Stomach (tissue), 9 donors: ENCODE data around the gene LDLRAD2. TPM values are rescaled to one million over a fixed set of nuclear protein-coding genes. Genes with fewer than 3 reads are reported as not detected.

Experiments used
- DNase-seq, 2 donors: peaks; one replicate each; pipeline versions ENCODE4 v3.0.0 to v3.0.0-alpha.2; 2013 to 2019
- H3K27ac ChIP-seq, 5 donors: fragments of 200-600 bp in 4 of 5; sonication (generic) in 4 of 5; one replicate each; pipeline ENCODE4 v1.5.1; 2013 to 2019; ENCODE audit warnings: mild to moderate bottlenecking in 1 of 5, moderate library complexity in 1 of 5
- H3K27me3 ChIP-seq, 3 donors: fragments of 200-600 bp; sonication (generic); one replicate each; pipeline ENCODE4 v1.5.1; 2017 to 2019; ENCODE audit warnings: mixed run types in 1 of 3
- H3K36me3 ChIP-seq, 4 donors: fragments of 200-600 bp; sonication (generic); 1 replicate in 3 of 4; 2 replicates in 1 of 4; pipeline ENCODE4 v1.5.1; 2016 to 2019
- H3K4me1 ChIP-seq, 4 donors: fragments of 200-600 bp; sonication (generic); one replicate each; pipeline ENCODE4 v1.5.1; 2016 to 2019
- H3K4me3 ChIP-seq, 4 donors: fragments of 200-600 bp; sonication (generic) in 3 of 4; one replicate each; pipeline ENCODE4 v1.5.1; 2016 to 2019; ENCODE audit warnings: mild to moderate bottlenecking in 1 of 4
- H3K9me3 ChIP-seq, 4 donors: fragments of 200-600 bp; sonication (generic); one replicate each; pipeline ENCODE4 v1.5.1; 2016 to 2019
- CTCF ChIP-seq, 7 experiments: fragments of 450-650 bp in 4 of 7; fragments of 200-600 bp in 3 of 7; sonication (generic) in 3 of 7; IDR thresholded peaks; one replicate each; pipeline ENCODE4 v1.5.1; 2016 to 2019; ENCODE audit warnings: antibody characterized with exemption in 7 of 7, control low read depth in 2 of 7, mild to moderate bottlenecking in 1 of 7
- EP300 ChIP-seq: sonication (generic); formaldehyde crosslinking; IDR thresholded peaks from one replicate; pipeline ENCODE4 v1.6.1; 2017; ENCODE audit warnings: antibody characterized with exemption
- POLR2A ChIP-seq, 4 donors: fragments of 450-650 bp; IDR thresholded peaks; one replicate each; pipeline ENCODE4 v1.6.1; 2016; ENCODE audit warnings: antibody characterized with exemption in 4 of 4, control low read depth in 2 of 4, mild to moderate bottlenecking in 1 of 4, moderate library complexity in 1 of 4
- POLR2AphosphoS5 ChIP-seq, 3 donors: sonication (generic); formaldehyde crosslinking; IDR thresholded peaks; one replicate each; pipeline ENCODE4 v1.6.1; 2016; ENCODE audit warnings: antibody characterized with exemption in 3 of 3
- WGBS, 5 donors: extraction: QIAGEN DNeasy Blood & Tissue Kit in 3 of 5; methylation state at CpG; one replicate each; pipeline versions ENCODE4 v1.1.5 to v1.1.7; 2013 to 2018; 5-methylcytosine and 5-hydroxymethylcytosine counted together
- intact Hi-C: fragments of 100-400 bp; cut with DNase I; formaldehyde crosslinking; loops from one replicate; pipeline ENCODE4 v1.15.1; 2023; ENCODE audit warnings: low total_unique reads
- polyA plus RNA-seq, 3 donors: library from polyadenylated mRNA; stranded (reverse); fragments of 200-250 nt; gene quantifications; one replicate each; pipeline ENCODE4 v1.2.3, GENCODE V29; 2013
- total RNA-seq, 5 donors: library from RNA; depleted of rRNA; stranded (reverse); fragments of >200 nt; gene quantifications; one replicate each; pipeline versions ENCODE4 v1.1.0 to v1.2.3, GENCODE V29; 2014 to 2016
- donor health status: healthy with polysubstance abuse.
- donor health status: Bipolar disorder and iron deficiency.
- donor health status: healthy.

Gene LDLRAD2
- total and polyA plus RNA-seq, 8 donors = 0.72 to 2.6 (median 1.6) TPM; not detected in 3

GRCh38 chr1:21843996-21844395 is 31.9 kb downstream of the LDLRAD2 start:
- Histone ChIP-seq H3K36me3 (peaks cover 98 to 100% (median 100%) of the 10 kb centered on the region in 4 donors), H3K4me3 (no peak overlapping the region), H3K27ac (no peak overlapping the region), H3K9me3 (no peaks in the 10 kb centered on the region), H3K4me1 (no peaks in the 10 kb centered on the region), H3K27me3 (no peaks in the 10 kb centered on the region)
- TF ChIP-seq CTCF (IDR thresholded peaks at IDR 0.05) (no peak), POLR2A (IDR thresholded peaks at IDR 0.05) (no peak), EP300 (no peak), POLR2AphosphoS5 (IDR thresholded peaks at IDR 0.05) (no peak)
- 68 to 84% (median 81%) methylated on average over 10 to 11 of the region's 11 CpGs for WGBS, 5 donors
- intact Hi-C loops = no loop called here
- DNase-seq = no peak

GRCh38 chr1:21845646-21846641 is 33.9 kb downstream of the LDLRAD2 start:
- Histone ChIP-seq H3K9me3 (no peaks in the 10 kb centered on the region), H3K4me1 (no peaks in the 10 kb centered on the region), H3K27me3 (no peaks in the 10 kb centered on the region), H3K36me3 (peaks cover 97 to 100% (median 100%) of the 10 kb centered on the region in 4 donors), H3K4me3 (no peak overlapping the region), H3K27ac (no peak overlapping the region)
- intact Hi-C loops = no loop called here
- TF ChIP-seq POLR2A (IDR thresholded peaks at IDR 0.05) (no peak), EP300 (no peak), POLR2AphosphoS5 (IDR thresholded peaks at IDR 0.05) (no peak), CTCF (IDR thresholded peaks at IDR 0.05) (no peak)
- no peak for DNase-seq
- WGBS, 5 donors = 89 to 94% (median 91%) methylated on average over 31 to 33 of the region's 33 CpGs

- no peaks in the 10 kb centered on the region for H3K4me1 ChIP-seq
- whole genome bisulfite sequencing, 5 donors = 86 to 92% (median 91%) methylated on average over 25 to 47 of the region's 47 CpGs
- DNase-seq = no peak
- intact Hi-C loops = no loop called here
- no peak overlapping the region for H3K27ac ChIP-seq
- H3K4me3 ChIP-seq = no peak overlapping the region
- H3K9me3 ChIP-seq = no peaks in the 10 kb centered on the region
- no peaks in the 10 kb centered on the region for H3K27me3 ChIP-seq
- H3K36me3 ChIP-seq = peaks cover 97 to 100% (median 100%) of the 10 kb centered on the region in 4 donors
- TF ChIP-seq POLR2AphosphoS5 (IDR thresholded peaks at IDR 0.05) = no peak
- no peak for TF ChIP-seq CTCF (IDR thresholded peaks at IDR 0.05)
- TF ChIP-seq EP300 = no peak
- TF ChIP-seq POLR2A (IDR thresholded peaks at IDR 0.05) = no peak
Measured at GRCh38 chr1:21847223-21848205, 35.4 kb downstream of the LDLRAD2 start.
